Activated T-cell treated with anti-CD3 and anti-CD28 coated beads for 24 hours (primary cell): ENCODE results near the gene RNF207.

Experiments used
- DNase-seq: peaks from one replicate; pipeline ENCODE4 v3.0.0-alpha.2; 2020; ENCODE audit warnings: low read depth

The RNF207 gene

DNA sequence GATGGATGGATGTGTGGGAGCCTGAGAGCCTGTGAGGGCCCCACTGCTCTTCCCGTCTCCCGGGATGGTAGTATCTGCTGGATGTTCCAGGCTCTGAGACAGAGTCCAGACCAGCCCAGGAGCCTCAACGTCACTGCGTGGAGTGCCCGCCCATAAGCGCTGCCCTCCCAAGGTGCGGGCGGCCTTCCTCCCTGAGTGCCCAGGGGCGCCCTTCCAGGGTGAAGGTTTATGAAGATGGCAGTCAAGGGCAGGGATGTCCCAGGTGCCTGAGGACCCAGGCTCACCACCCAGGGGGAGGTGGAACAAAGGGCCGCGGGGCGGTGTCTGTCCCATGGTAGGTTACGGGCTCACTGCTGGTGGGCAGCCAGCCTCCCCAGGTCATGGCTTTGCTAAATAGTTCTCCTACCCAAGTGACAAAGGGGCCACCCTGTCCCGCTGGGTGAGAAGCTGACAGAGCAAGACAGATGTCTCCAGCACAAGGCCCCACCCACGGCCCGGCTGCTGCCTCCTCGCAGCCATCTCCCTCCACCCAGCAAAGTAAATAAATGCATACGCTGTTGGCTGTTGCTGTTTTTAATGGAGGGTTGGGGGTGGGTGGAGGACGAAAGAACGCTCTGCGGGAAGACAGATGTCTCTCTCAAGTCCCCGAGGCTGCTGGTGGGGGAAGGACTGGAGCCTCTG, 63.9 kb downstream of the RNF207 start:
- DNase-seq, result no peak

DNA sequence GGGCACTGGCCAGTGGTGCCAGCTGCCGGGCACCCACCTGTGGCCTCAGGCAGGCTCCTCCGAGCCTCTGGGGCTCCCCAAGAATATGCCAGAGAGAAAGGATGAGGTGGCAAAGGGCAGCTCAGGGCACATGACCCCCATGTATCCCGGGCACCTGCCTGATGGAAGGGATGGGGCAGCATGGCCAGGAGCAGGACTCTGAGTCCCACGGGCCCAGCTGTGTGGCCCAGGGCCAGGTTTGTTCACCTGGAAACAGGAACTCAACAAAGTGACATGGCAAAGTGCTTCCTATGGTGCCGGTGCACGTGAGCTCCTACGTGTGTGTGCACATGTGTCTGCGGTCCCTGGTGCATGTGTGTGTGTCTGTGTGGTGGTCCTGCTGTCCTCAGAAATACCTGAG, 64.5 kb downstream of the RNF207 start:
- no peak for DNase-seq
